ENCODE results near the gene CLSTN1. TPM values are rescaled to one million over a fixed set of nuclear protein-coding genes. Genes with fewer than 3 reads are reported as not detected.

CLSTN1 gene
- polyA plus RNA-seq, 1 of the 3 experiments (the other 2 are of a cell fraction), result 59.6 TPM

GRCh38 chr1:9863371-9863770, 39.6 kb upstream of the CLSTN1 start:
- WGBS (ENCODE audit: low lambda C conversion rate), result 83% methylated on average over 6 of the region's 10 CpGs
- Histone ChIP-seq H3K79me2 (ENCODE audit: insufficient read depth) (no peaks in the 10 kb centered on the region), H2AFZ (ENCODE audit: low read depth) (no peak overlapping the region), H3K9ac (no peak overlapping the region), H3K36me3 (replicated peaks in 1 of 2; ENCODE audit: control insufficient read depth in 1 of 2, insufficient read depth in 2 of 2, low read length in 1 of 2) (peaks cover 2 to 6% of the 10 kb centered on the region in 2 experiments), H3K9me2 (no peaks in the 10 kb centered on the region), H3K27me3 (ENCODE audit: insufficient read depth) (no peaks in the 10 kb centered on the region), H3K4me1 (ENCODE audit: control insufficient read depth in 1 of 2, insufficient read depth in 2 of 2, low read depth in 1 of 2, low read length in 1 of 2) (peaks cover 0 to 4% of the 10 kb centered on the region in 2 experiments; a peak in 1 of 4 replicates), H3K27ac (ENCODE audit: low read depth in 2 of 2, low read length in 1 of 2) (no peak overlapping the region), H4K20me1 (ENCODE audit: insufficient read depth) (no peaks in the 10 kb centered on the region), H3K4me2 (no peak overlapping the region), H3K4me3 (ENCODE audit: low read depth in 2 of 2, low read length in 1 of 2) (no peak overlapping the region), H3K9me3 (no peaks in the 10 kb centered on the region), H3F3A (replicated peaks; ENCODE audit: insufficient read depth) (no peaks in the 10 kb centered on the region)
- CTCF ChIA-PET, result interaction anchor here (0.8 to 5.5 kb wide), 8 partner anchors 11 to 236 kb away, joined by 3 to 44 read pairs (median 4); no protein-coding TSS in a partner anchor
- POLR2A ChIA-PET, result no interaction called here
- DNase-seq, result no peak
- TF ChIP-seq, protein P1, sequence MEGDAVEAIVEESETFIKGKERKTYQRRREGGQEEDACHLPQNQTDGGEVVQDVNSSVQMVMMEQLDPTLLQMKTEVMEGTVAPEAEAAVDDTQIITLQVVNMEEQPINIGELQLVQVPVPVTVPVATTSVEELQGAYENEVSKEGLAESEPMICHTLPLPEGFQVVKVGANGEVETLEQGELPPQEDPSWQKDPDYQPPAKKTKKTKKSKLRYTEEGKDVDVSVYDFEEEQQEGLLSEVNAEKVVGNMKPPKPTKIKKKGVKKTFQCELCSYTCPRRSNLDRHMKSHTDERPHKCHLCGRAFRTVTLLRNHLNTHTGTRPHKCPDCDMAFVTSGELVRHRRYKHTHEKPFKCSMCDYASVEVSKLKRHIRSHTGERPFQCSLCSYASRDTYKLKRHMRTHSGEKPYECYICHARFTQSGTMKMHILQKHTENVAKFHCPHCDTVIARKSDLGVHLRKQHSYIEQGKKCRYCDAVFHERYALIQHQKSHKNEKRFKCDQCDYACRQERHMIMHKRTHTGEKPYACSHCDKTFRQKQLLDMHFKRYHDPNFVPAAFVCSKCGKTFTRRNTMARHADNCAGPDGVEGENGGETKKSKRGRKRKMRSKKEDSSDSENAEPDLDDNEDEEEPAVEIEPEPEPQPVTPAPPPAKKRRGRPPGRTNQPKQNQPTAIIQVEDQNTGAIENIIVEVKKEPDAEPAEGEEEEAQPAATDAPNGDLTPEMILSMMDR (IDR thresholded peaks at IDR 0.05), result no peak
- TF ChIP-seq, protein P2, sequence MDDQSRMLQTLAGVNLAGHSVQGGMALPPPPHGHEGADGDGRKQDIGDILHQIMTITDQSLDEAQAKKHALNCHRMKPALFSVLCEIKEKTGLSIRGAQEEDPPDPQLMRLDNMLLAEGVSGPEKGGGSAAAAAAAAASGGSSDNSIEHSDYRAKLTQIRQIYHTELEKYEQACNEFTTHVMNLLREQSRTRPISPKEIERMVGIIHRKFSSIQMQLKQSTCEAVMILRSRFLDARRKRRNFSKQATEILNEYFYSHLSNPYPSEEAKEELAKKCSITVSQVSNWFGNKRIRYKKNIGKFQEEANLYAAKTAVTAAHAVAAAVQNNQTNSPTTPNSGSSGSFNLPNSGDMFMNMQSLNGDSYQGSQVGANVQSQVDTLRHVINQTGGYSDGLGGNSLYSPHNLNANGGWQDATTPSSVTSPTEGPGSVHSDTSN (IDR thresholded peaks at IDR 0.05), result no peak
- TF ChIP-seq REST (IDR thresholded peaks at IDR 0.05; ENCODE audit: low read depth, low read length), result no peak
- no peak for TF ChIP-seq SIN3A (IDR thresholded peaks at IDR 0.05; ENCODE audit: borderline replicate concordance, low read depth, low read length)
- no peak for TF ChIP-seq RFX5 (IDR thresholded peaks at IDR 0.05; ENCODE audit: low read length)
- no peak for TF ChIP-seq GABPA (IDR thresholded peaks at IDR 0.05; ENCODE audit: low read depth)
- TF ChIP-seq YY1 (IDR thresholded peaks at IDR 0.05; ENCODE audit: low read depth), result no peak
- no peak for TF ChIP-seq POLR2AphosphoS5 (IDR thresholded peaks at IDR 0.05; ENCODE audit: low read depth, low read length)
- TF ChIP-seq RAD21 (IDR thresholded peaks at IDR 0.05; ENCODE audit: low read length), result no peak
- TF ChIP-seq, protein P3, sequence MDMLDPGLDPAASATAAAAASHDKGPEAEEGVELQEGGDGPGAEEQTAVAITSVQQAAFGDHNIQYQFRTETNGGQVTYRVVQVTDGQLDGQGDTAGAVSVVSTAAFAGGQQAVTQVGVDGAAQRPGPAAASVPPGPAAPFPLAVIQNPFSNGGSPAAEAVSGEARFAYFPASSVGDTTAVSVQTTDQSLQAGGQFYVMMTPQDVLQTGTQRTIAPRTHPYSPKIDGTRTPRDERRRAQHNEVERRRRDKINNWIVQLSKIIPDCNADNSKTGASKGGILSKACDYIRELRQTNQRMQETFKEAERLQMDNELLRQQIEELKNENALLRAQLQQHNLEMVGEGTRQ (IDR thresholded peaks at IDR 0.05; ENCODE audit: borderline replicate concordance, low read depth, low read length), result no peak
- TF ChIP-seq RXRA (IDR thresholded peaks at IDR 0.05; ENCODE audit: borderline replicate concordance, low read depth), result no peak
- TF ChIP-seq, protein P4, sequence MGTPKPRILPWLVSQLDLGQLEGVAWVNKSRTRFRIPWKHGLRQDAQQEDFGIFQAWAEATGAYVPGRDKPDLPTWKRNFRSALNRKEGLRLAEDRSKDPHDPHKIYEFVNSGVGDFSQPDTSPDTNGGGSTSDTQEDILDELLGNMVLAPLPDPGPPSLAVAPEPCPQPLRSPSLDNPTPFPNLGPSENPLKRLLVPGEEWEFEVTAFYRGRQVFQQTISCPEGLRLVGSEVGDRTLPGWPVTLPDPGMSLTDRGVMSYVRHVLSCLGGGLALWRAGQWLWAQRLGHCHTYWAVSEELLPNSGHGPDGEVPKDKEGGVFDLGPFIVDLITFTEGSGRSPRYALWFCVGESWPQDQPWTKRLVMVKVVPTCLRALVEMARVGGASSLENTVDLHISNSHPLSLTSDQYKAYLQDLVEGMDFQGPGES (IDR thresholded peaks at IDR 0.05; ENCODE audit: low read depth, low read length), result no peak
- no peak for TF ChIP-seq MEF2A (IDR thresholded peaks at IDR 0.05; ENCODE audit: borderline replicate concordance, low read depth)
- no peak for TF ChIP-seq JUND (IDR thresholded peaks at IDR 0.05)
- TF ChIP-seq MXI1 (IDR thresholded peaks at IDR 0.05; ENCODE audit: low read depth, low read length), result no peak
- TF ChIP-seq NRF1 (IDR thresholded peaks at IDR 0.05; ENCODE audit: low read depth, low read length), result no peak
- no peak for TF ChIP-seq TEAD4 (IDR thresholded peaks at IDR 0.05; ENCODE audit: borderline replicate concordance, insufficient read depth)
- TF ChIP-seq, protein P5, sequence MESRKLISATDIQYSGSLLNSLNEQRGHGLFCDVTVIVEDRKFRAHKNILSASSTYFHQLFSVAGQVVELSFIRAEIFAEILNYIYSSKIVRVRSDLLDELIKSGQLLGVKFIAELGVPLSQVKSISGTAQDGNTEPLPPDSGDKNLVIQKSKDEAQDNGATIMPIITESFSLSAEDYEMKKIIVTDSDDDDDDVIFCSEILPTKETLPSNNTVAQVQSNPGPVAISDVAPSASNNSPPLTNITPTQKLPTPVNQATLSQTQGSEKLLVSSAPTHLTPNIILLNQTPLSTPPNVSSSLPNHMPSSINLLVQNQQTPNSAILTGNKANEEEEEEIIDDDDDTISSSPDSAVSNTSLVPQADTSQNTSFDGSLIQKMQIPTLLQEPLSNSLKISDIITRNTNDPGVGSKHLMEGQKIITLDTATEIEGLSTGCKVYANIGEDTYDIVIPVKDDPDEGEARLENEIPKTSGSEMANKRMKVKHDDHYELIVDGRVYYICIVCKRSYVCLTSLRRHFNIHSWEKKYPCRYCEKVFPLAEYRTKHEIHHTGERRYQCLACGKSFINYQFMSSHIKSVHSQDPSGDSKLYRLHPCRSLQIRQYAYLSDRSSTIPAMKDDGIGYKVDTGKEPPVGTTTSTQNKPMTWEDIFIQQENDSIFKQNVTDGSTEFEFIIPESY (IDR thresholded peaks at IDR 0.05; ENCODE audit: borderline replicate concordance, low read depth), result no peak
- no peak for TF ChIP-seq SMC3 (IDR thresholded peaks at IDR 0.05; ENCODE audit: low read depth, low read length)

Measured in SK-N-SH (cell line).